ENCODE results near the gene ZMIZ1.

The ZMIZ1 gene

DNA sequence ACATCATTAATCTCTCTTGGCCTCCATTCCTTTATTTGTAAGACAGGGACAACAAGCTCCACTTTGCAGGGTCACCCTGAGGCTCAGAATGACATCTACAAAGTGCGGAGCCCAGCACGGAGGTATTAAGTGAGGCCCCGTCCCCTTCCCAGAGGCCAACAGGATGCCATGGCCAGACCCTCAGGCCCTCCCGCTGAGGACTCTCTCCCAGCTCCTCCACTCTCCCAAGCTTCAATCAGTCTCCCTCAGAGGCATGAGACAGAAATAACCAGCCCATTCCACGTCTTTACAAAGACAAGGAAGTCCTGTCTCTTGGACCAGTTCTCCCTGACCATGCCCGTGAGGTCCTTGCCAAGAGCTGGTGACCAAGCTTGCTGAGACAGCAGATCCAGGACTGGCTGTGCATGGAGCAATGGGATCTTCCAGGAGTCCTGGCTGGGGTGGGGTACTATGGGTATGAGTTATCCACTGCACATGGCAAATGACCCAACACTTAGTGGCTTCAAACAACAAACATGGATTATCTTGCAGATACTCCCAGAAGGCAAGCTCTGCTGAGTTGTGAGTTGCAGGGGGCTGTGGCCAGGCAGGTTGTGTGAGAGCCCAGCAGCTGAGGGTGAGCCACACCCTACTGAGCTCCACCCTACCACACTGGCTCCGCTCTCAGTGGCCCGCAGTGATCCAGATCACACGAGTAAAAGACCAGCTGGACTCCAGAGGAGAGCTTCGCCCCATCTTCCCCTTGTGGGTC lies 274.2 kb downstream of the ZMIZ1 start:
- no peak for DNase-seq (ENCODE audit: low read depth)

DNA sequence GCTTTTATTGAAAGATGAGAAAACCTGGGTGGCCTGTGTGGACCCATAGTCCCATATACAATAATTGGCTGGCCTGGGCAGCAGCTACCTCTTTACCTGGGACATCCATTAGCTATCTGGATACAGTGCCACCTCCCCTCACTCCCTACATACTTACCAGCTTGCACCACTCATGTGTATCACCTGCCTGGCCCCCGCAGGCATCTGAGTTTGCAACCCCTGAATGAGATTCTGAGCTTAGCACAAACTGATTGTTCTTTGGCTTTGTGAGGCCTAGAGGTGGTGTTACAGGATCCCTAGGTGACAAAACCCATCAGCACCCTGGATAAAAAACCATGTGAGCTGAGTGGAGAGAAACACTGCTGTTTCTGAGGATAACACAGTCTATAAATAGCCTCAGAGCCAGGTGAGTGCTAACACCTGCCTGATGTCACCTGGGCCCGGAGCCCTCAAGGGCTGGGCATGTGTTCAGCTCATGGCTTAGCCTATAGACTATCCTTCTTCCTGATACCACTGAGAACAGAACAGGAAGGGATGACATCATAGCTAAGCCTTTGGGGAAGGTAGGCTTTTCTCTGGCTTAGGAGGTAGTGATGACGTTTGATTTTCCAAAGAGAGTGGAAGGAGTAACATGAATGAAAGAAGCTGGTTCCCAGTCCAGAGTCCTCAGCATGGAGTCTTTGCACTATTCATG lies 275.9 kb downstream of the ZMIZ1 start:
- no peak for DNase-seq (ENCODE audit: low read depth)

DNA sequence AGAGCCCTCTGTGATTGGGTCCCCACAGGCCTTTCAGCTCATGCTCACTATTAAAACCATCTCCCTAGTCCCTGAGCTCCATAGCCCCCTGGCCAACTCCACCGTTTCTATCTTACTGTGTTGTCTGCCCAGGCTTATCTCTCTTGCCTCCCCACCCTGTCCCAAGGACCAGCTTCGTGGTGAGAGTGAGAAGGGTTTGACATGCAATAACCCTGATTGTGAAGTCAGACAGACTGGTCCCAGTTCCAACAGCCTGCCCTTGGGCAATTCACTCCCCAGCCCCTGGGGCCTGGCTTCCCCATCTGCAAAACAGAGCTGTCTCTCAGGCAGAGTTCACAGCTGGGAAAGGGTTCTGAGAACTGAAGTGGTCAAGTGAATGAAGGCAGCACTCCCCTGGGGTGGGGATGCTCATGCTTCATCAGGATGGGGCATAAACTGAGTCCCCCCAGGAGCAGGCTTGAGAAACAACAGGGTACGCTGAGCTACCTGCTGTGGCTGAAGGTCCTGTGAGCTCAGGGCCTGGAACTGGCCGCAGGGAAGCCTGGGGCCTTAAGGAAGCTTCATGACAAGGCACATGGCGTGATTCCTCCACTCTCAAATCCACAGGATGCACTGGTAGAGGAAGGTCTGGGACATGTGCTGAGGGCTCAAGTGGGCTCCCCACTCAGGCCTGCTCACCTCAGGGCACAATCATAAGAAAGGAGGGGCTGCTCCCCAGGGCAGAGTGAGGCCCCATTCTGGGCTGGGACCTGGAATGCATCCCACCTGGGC lies 276.7 kb downstream of the ZMIZ1 start:
- no peak for DNase-seq (ENCODE audit: low read depth)

DNA sequence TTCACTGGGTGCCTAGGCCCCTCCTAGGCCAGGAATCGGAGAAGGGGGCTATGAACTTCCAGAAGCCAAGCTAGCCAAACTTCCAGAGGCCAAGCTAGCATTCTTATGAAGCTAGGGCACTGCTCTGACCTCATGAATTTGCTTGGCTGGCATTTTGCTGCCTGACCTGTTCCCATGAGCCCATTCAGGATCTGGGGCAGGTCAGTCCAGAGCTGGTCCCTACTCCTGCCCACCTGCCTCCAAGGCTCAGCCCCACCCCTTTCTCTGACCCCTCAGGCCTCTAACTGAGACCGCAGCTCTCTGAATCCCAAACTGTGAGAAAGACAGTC lies 277.2 kb downstream of the ZMIZ1 start:
- no peak for DNase-seq (ENCODE audit: low read depth)

DNA sequence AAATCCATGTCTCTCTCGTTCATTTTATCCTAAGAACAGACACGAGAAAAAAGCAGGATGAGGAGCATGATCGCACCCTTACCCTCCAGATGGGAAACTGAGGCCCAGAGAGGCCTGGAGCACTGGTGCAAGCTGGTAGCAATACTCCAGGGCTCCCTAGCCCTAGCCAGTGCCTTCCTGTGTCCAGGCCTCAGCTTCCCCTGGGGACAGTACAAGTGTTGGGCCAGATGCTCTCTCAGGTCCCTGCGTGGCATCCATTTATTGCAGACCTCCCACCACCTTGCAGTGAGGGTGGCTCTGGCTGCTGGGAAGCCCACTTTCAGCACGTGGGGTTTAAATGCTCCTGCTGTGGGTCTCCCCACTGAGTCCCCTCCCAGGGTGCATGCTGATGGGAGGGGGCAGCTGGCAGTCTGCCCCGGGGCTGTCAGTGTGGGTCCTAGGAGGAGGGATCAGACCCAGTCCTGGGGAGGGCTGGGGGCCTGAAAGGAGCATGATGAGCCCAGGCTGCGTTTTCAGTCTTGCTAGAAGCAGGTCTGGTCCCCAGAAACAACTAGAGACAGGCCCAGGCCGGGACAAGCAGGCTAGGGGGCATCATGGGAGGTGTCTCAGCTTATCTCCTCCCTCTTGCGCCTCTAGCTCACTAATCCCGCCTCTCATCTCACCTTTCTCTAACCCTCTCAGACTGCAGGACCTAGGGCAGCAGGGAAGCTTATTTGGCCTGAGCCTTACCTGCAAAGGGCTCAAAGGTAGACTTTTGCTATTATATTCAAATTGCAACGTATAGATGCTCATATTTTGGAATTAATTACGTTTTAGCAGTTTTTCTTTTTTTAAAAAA lies 277.8 kb downstream of the ZMIZ1 start:
- DNase-seq (ENCODE audit: low read depth) = no peak

DNA sequence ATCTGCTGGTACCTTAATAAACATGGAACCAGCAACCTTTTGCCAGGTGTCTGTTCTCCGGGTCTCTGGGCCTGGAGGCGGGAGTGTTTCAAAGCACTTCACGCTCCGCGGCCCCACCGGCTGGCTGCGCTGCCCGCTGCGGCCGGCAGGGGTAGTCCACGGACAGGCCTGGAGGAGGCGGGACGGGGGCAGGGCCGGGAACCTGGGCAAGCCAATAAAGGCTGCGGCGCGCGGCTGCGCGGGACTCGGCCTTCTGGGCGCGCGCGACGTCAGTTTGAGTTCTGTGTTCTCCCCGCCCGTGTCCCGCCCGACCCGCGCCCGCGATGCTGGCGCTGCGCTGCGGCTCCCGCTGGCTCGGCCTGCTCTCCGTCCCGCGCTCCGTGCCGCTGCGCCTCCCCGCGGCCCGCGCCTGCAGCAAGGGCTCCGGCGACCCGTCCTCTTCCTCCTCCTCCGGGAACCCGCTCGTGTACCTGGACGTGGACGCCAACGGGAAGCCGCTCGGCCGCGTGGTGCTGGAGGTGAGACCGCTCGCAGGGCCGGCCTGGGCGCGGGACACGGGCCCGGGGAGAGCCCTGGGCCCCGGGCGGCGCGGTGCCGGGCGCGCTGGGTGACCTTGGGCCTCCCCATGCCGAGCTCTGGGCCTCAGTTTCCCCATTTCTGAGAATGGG lies 278.6 kb downstream of the ZMIZ1 start, which contains the start of gene PPIF:
PPIF (plus strand) TSS at position 244 of the 668 bp plus-strand sequence; CDS start at position 324, 80 bp downstream.
- peak; percentile 82 for DNase-seq (ENCODE audit: low read depth)

DNA sequence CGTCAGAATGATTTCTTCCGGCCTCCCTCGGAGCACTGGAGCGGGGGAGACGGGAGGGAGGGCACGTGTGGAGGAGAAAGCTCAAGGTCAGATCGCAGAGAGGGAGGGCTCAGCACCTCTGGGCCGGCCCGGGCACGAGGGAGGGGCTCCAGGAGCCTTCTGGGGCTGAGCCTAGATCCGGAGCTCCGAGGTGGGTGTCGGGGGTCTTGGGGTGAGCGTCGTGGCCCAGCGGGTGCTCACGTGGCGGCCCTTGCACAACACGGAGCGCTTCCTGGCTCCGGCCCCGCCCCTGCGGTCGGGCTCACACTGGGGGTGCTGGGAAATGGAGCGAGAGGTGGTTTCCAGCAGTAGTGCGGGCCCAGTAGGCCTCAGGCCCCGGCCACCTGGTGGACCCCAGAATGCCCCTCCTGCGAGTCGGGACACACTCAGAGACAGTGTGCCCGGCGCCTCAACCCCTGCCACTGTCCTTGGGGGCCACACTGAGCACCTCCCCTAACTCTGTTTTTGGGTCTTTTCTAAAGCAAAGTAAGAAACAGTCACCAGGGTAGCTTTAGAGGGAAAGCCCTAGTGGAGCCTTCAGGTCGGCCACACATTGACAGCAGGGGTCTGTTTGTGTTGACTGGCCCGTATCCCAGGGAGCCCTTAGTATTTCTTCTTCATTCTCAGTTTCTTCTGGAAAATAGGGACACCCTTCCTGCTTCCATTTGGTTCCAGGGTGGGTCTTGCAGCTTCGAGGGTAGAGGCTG lies 279.3 kb downstream of the ZMIZ1 start:
- peak; percentile 34 for DNase-seq (ENCODE audit: low read depth)

DNA sequence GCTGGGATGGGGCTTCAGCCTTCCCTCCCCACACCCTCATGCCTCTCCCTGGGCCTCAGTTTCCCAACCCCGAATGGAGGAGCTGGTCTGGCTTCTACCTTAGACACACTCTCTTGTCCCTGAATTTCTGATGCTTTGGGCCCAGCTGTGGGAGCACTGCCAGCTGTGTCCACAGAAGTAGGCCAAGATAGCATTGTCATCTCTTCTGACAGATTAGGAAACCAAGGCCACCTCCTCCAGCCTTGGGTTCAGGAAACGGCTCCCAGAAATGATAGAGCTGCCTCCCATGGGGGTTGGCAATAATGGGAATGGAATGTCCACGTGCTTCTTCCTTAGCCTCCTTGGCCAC lies 279.8 kb downstream of the ZMIZ1 start:
- no peak for DNase-seq (ENCODE audit: low read depth)

DNA sequence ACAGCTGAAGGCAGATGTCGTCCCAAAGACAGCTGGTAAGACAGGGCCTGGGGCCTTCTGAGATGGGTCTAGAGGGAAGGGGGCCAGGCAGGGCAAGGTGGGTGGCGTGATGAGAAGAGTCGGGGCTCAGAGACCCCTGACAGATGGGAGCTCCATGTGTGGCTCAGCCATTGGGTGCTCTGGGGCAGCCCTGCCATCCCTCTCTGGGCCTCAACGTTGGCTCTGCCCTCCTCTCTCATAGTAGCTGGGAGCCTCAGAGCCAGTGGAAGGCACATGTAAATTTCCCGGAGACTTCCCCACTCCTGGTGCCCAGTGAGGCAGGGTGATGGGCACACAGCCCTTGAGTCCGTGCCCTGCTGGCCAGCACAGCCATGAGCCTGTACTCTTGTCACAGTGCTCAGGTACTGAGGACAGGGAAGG lies 280.3 kb downstream of the ZMIZ1 start:
- no peak for DNase-seq (ENCODE audit: low read depth)

DNA sequence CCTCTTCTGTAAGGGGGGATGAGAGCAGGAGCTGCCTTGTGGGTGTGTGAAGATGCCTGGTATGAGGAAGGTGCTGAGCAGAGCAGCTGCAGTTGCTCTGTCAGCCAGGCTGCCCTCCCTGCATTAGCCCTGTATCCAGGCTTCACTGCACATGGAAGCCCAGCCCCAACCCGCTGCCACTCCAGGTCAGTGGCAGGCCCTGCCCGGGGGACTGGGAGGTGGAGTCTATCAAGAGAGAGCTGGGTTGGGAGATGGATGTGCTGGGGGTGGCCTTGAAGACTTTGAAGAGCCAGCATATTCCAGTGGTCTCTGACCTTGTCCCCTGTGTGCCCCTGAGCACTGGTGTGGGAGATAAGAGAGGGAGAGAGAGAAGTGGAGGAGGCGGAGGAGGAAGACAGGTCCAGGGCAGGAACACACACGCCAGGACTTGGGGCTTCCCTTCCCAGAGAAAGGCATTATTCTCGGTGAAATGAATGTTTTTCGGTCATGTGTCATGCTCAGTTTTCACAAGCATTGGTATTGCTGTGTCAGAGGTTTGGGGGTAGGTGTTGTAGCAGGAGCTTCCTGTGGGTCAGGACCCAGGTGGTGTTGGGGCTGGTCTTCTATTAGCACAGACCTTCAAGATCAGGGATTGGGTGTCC lies 281.1 kb downstream of the ZMIZ1 start:
- DNase-seq (ENCODE audit: low read depth) = no peak

DNA sequence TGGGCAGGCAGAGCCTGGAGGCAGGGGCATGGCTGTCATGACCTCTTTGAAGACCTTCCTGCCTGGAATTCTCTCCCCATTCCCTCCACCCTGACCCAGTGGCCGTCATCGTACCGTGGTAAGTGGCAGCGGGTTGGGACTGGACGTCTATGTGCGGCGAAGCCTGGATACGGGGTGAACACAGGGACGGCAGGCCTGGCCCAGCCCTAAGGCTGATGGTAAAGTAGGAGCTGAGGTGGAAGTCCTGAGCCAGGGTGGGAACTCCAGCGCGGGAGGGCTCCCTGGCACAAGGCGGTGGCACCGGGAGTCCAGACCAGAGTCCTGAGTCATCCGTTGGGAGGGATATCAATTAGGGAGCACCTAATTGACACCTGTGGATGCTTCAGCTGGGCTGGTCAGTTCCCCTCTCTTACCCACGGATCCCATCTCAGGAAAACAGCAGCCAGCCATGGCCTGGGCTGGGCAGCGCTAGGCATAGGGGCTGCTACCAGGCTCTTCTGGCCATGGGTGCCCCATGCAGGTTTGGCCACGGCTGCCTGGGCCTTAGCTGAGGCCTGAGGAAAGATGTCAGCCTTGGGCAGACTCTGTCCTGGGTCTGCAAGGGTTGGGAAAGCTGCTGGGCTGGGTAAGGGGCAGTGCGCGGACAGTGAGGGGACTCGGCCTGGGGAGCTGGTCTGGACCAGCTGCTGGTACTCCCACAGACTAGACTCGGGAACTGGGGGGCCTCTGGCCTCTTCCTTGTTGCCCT lies 281.8 kb downstream of the ZMIZ1 start:
- no peak for DNase-seq (ENCODE audit: low read depth)

DNA sequence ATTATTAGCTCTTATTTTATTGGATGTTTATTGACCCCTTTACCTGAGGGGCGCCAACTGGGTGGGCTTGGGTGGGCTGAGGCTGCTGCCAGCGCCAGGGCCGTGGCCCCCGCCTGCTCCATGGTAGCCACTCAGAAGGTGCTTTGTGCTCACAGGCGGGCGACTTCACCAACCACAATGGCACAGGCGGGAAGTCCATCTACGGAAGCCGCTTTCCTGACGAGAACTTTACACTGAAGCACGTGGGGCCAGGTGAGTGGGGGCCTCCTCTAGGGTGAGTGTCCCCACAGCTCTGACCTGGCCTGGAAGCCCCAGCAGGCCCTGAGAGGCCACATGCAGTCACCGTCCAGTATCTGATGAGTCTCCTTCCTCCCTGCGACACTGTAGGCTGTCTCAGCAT lies 282.6 kb downstream of the ZMIZ1 start:
- no peak for DNase-seq (ENCODE audit: low read depth)

DNA sequence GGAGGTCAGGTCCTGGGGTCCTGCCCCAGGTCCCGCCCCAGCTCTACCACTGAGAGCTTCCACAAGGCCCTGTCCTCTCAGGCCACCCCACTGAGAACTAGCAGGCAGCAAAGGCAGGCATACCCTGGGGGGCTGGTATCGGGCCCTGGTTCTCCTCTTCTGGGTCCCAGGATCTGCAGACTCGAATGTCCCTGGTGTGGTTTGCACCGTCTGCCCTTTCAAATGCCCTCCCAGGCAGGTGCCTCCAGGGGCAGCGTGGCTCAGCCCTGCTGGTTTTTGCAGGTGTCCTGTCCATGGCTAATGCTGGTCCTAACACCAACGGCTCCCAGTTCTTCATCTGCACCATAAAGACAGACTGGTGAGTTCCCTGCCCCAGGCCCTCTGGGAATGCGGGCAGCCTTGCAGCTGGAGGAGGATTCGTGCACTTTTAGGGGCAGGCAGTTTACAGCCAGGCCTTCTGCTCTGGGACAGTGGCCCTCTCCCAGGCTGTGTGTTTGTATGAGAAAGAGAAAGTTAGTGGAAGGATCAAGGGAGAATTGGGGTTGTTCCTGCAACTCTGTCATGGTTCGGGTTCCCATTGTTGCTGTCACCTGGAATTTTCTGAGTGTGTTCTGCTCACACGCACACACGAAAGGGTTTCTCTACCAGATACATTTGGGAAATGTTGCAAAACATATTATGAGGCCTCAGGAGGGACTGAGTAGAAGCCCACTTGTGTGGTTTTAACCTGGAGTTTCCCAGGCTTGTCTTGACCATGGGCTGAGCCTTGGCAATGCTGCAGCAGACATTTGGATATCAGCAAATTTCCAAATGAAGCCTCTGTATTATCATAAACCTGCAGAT lies 283.5 kb downstream of the ZMIZ1 start:
- DNase-seq (ENCODE audit: low read depth) = no peak

DNA sequence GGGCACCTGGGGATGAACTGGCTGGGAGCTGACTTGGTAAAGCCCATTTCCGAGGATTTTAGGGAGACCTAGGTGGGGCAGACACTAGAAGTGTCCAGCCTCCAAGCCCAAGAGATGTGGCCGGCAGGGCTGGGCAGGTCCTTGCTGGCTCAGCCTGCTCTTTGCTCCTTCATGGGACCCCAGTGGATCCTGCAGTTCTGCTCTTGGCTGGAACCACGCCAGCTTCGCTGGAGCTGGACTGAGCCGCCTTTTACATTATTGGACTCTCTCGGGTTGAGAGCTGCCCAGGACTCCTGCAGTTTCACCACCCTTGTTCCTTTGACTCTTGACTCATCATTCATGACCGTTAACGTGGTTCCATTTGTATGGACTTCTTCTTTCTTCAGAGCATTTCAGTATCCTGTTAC lies 284.2 kb downstream of the ZMIZ1 start:
- DNase-seq (ENCODE audit: low read depth) = no peak

DNA sequence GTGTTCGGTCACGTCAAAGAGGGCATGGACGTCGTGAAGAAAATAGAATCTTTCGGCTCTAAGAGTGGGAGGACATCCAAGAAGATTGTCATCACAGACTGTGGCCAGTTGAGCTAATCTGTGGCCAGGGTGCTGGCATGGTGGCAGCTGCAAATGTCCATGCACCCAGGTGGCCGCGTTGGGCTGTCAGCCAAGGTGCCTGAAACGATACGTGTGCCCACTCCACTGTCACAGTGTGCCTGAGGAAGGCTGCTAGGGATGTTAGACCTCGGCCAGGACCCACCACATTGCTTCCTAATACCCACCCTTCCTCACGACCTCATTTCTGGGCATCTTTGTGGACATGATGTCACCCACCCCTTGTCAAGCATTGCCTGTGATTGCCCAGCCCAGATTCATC lies 285.0 kb downstream of the ZMIZ1 start:
- DNase-seq (ENCODE audit: low read depth) = no peak

DNA sequence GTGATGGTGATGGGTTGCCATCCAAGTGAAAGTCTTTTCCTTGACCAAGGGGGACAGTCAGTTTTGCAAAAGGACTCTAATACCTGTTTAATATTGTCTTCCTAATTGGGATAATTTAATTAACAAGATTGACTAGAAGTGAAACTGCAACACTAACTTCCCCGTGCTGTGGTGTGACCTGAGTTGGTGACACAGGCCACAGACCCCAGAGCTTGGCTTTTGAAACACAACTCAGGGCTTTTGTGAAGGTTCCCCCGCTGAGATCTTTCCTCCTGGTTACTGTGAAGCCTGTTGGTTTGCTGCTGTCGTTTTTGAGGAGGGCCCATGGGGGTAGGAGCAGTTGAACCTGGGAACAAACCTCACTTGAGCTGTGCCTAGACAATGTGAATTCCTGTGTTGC lies 285.4 kb downstream of the ZMIZ1 start:
- no peak for DNase-seq (ENCODE audit: low read depth)

DNA sequence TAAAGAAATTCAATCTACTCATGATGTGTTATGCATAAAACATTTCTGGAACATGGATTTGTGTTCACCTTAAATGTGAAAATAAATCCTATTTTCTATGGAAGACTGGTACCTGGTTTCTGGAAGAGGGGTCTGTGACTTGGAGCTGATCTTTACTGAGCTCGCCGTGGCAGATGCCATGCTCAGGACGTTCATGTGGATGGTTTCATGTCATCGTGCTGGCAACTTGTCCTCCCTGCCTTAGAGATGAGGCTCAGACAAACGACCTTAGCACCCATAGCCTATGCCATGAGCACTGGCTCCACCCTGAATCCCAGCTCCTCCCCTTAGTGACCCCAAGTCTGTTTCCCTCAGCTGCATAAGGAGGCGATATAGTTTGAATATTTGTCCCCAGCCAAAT lies 285.8 kb downstream of the ZMIZ1 start:
- no peak for DNase-seq (ENCODE audit: low read depth)

DNA sequence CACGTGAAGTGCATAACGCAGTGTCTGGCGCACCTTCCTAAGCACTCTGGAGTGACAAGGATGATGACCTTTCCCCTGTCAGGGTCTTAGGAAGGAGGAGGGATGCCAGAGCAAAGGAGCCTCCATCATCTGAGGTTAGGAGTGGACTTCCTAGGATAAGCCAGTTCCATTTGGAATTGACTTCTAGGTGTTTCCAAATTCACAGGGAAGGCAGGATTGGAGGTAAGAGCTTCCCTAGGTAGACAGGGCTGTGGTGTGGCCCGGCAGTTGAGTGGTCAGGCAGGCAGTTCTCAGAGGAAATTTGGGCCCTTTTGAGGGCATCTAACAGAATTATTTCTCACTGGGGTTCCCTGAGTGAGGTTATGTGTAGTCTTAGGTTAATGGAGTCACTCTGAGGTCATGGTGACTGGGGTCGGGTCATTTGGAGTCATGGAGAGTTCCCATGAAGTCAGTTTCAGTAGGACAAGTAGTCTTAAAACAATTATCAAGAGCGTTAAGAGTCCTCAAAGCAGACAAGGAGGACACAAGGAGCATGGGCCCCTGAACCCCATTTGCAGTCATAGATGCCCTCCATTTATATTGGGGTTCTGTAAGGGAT lies 286.8 kb downstream of the ZMIZ1 start:
- no peak for DNase-seq (ENCODE audit: low read depth)
